ENCODE results near the gene TMCO6. TPM values are rescaled to one million over a fixed set of nuclear protein-coding genes. Genes with fewer than 3 reads are reported as not detected.

TMCO6 gene
- total RNA-seq, 1 donor from 2014 or later: 10.4 TPM

DNA sequence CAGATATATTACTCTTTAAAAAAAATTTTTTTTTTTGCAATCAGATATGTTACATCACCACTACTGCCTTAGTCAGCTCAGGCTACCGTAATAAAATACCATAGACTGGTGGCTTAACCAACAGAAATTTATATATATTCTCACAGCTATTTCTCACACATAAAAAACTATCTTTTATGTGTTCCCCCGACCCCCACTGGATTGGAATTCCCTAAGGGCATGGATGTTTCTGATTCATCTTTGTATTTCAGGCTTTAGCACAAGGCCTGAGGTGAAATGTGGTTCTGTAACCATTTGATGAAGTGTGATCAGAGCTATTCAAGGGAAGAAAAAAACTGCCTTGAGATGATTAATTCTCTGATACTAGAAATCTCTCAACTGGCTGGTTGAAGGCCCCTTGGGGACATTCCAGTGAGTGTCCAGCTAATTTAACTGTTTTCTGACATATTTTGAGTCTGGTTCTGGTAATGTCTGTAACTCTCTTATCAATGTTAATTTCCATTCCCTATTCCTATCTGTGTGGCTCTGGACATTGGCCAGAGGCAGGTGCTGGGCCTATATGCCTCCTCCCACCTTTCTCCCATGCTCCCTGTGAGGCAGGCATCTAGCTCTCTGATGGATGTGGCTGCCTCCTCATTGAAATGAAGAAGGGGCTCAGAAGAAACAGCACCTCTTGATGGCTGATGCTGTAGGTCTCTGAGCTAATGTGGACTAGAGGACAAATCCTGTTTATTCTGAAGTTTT is 8.8 kb upstream of the TMCO6 start:
- TF ChIP-seq, protein P1, sequence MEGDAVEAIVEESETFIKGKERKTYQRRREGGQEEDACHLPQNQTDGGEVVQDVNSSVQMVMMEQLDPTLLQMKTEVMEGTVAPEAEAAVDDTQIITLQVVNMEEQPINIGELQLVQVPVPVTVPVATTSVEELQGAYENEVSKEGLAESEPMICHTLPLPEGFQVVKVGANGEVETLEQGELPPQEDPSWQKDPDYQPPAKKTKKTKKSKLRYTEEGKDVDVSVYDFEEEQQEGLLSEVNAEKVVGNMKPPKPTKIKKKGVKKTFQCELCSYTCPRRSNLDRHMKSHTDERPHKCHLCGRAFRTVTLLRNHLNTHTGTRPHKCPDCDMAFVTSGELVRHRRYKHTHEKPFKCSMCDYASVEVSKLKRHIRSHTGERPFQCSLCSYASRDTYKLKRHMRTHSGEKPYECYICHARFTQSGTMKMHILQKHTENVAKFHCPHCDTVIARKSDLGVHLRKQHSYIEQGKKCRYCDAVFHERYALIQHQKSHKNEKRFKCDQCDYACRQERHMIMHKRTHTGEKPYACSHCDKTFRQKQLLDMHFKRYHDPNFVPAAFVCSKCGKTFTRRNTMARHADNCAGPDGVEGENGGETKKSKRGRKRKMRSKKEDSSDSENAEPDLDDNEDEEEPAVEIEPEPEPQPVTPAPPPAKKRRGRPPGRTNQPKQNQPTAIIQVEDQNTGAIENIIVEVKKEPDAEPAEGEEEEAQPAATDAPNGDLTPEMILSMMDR (IDR thresholded peaks at IDR 0.05): no peak
- no peaks in the 10 kb centered on the region for H3K9me3 Mint-ChIP-seq (ENCODE audit: unreplicated experiment)
- H3K27ac Mint-ChIP-seq (ENCODE audit: unreplicated experiment): no peak overlapping the region
- H3K4me1 Mint-ChIP-seq (ENCODE audit: unreplicated experiment): no peaks in the 10 kb centered on the region
- no peak overlapping the region for H3K4me3 Mint-ChIP-seq (ENCODE audit: unreplicated experiment)
- no peaks in the 10 kb centered on the region for H3K36me3 Mint-ChIP-seq (ENCODE audit: unreplicated experiment)
- DNase-seq (ENCODE audit: extremely low spot score, unreplicated experiment): peak; percentile 53
- H3K27me3 Mint-ChIP-seq (ENCODE audit: unreplicated experiment): peaks cover 3% of the 10 kb centered on the region

DNA sequence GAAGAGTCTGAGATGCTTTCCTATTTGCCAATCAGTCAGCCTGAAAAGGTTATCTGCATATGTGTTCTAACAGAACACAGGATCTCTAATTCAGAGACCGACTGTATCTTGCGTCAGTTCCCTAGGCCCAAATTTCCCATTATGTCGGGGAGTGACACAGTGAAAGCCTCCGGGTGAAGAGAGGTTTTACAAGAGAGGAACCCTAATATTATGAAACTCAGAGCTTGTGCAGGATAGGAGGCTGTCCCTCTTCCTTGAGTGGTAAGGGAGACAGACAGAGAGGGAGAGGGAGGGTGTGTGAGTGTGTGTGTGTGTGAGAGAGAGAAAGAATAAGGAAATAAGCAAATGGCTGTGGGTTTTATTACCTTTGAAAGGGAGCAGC is 8.2 kb upstream of the TMCO6 start:
- no peak overlapping the region for H3K4me3 Mint-ChIP-seq (ENCODE audit: unreplicated experiment)
- TF ChIP-seq, protein P1 (IDR thresholded peaks at IDR 0.05): no peak
- H3K27ac Mint-ChIP-seq (ENCODE audit: unreplicated experiment): no peak overlapping the region
- H3K9me3 Mint-ChIP-seq (ENCODE audit: unreplicated experiment): no peaks in the 10 kb centered on the region
- no peaks in the 10 kb centered on the region for H3K27me3 Mint-ChIP-seq (ENCODE audit: unreplicated experiment)
- DNase-seq (ENCODE audit: extremely low spot score, unreplicated experiment): no peak
- no peaks in the 10 kb centered on the region for H3K36me3 Mint-ChIP-seq (ENCODE audit: unreplicated experiment)
- no peaks in the 10 kb centered on the region for H3K4me1 Mint-ChIP-seq (ENCODE audit: unreplicated experiment)

- Mint-ChIP-seq H3K27me3 (ENCODE audit: unreplicated experiment) (no peaks in the 10 kb centered on the region), H3K4me1 (ENCODE audit: unreplicated experiment) (no peaks in the 10 kb centered on the region), H3K9me3 (ENCODE audit: unreplicated experiment) (no peaks in the 10 kb centered on the region), H3K36me3 (ENCODE audit: unreplicated experiment) (no peaks in the 10 kb centered on the region), H3K27ac (ENCODE audit: unreplicated experiment) (no peak overlapping the region), H3K4me3 (ENCODE audit: unreplicated experiment) (no peak overlapping the region)
- TF ChIP-seq, protein P1 (IDR thresholded peaks at IDR 0.05): no peak
- no peak for DNase-seq (ENCODE audit: extremely low spot score, unreplicated experiment)
Observed at GRCh38 chr5:140631831-140632365, 7.4 kb upstream of the TMCO6 start.

GRCh38 chr5:140632366-140633020 is 6.8 kb upstream of the TMCO6 start:
- Mint-ChIP-seq H3K27me3 (ENCODE audit: unreplicated experiment) (no peaks in the 10 kb centered on the region), H3K4me1 (ENCODE audit: unreplicated experiment) (no peaks in the 10 kb centered on the region), H3K27ac (ENCODE audit: unreplicated experiment) (no peak overlapping the region), H3K4me3 (ENCODE audit: unreplicated experiment) (no peak overlapping the region), H3K9me3 (ENCODE audit: unreplicated experiment) (no peaks in the 10 kb centered on the region), H3K36me3 (ENCODE audit: unreplicated experiment) (no peaks in the 10 kb centered on the region)
- TF ChIP-seq, protein P1 (IDR thresholded peaks at IDR 0.05): no peak
- no peak for DNase-seq (ENCODE audit: extremely low spot score, unreplicated experiment)

- Mint-ChIP-seq H3K27ac (ENCODE audit: unreplicated experiment) (no peak within 1 kb of the TSS), H3K36me3 (ENCODE audit: unreplicated experiment) (no peaks in the 10 kb centered on the region), H3K27me3 (ENCODE audit: unreplicated experiment) (no peaks in the 10 kb centered on the region), H3K4me3 (ENCODE audit: unreplicated experiment) (no peak within 1 kb of the TSS), H3K4me1 (ENCODE audit: unreplicated experiment) (no peaks in the 10 kb centered on the region), H3K9me3 (ENCODE audit: unreplicated experiment) (no peaks in the 10 kb centered on the region)
- TF ChIP-seq, protein P1 (IDR thresholded peaks at IDR 0.05): no peak
- DNase-seq (ENCODE audit: extremely low spot score, unreplicated experiment): no peak
Observed at GRCh38 chr5:140633021-140633471, 6.2 kb upstream of the TMCO6 start, which contains the start of gene CD14. CD14 (minus strand) TSS chr5:140633175; CDS start chr5:140633071, 104 bp downstream.
